CD4-positive, alpha-beta T cell treated with Interleukin-15 for 1 hour (primary cell): ENCODE measurements around the gene APOBR.
A peak's percentile ranks its signal among the peaks of the same experiment; 100 is the strongest.
"Not testable (repeated sequence)": the region's sequence is repeated elsewhere in the genome, so short reads cannot be mapped to it uniquely, and the experiment has no call there.

Source experiments
- DNase-seq: peaks from one replicate; pipeline ENCODE4 v3.0.0-alpha.2; 2020

APOBR gene

GRCh38 chr16:28494121-28494851, at the start of gene APOBR:
TSS of gene APOBR (plus strand) at chr16:28494643. CDS start at chr16:28494682, 39 bp downstream.
- DNase-seq = peak; percentile 93

- DNase-seq = not testable (repeated sequence)
These were observed 48.1 kb upstream of the APOBR start for GRCh38 chr16:28446388-28446787.

DNA sequence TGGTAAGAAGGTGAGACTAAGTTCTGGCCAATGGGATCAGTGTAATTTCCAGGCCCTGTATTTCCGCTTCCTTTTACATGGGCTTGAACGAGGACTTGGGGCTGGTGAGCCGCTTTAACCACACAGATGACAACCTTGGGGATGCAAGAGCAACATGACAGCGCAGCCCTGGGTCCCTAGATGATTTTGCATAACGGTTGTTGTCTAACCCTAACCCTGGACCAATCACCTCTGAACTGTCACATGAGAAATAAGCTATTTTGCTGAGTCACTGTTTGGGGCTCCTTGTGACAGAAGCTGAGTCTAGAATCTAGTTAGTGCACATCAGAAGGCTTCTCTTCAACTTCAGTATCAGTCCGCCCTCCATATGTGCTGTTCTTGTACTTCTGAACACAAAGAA, 47.4 kb upstream of the APOBR start:
- DNase-seq = not testable (repeated sequence)

DNA sequence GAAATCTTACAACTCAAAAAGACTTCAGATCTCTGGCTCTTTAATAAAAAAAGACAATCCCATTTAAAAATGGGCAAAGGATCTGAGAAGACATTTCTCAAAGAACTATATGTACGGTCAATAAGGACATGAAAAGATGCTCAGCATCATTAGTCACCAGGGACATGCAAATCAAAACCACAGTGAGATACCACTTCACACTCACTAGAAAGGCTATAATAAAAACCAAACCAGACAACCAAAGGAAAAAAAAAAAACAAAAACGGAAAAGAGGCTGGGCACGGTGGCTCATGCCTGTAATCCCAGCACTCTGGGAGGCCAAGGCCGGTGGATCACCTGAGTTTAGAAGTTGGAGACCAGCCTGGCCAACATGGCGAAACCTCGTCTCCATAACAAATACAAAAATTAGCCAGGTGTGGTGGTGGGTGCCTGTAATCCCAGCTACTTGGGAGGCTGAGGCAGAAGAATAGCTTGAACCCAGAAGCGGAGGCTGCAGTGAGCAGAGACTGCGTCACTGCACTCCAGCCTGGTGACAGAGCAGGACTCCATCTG, 20.7 kb upstream of the APOBR start:
- no peak for DNase-seq

DNA sequence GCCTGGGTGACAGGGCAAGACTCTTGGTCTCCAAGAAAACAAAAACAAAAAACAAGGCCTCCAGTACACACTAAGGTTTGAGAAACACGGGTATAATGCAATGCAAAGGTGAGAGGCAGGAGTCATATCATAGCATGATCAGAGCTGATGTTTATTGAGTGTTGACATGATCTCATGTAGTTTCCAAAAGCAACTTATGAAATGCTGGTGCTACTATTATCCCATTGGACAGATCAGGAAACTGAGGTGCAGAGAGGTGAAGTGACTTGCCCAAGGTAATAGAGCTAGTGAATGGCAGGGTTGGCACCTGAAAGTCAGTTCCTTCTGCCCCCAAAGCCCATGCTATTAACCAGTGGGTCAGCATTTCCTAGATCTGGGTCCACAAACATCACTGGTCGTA, 19.2 kb upstream of the APOBR start:
- no peak for DNase-seq

DNA sequence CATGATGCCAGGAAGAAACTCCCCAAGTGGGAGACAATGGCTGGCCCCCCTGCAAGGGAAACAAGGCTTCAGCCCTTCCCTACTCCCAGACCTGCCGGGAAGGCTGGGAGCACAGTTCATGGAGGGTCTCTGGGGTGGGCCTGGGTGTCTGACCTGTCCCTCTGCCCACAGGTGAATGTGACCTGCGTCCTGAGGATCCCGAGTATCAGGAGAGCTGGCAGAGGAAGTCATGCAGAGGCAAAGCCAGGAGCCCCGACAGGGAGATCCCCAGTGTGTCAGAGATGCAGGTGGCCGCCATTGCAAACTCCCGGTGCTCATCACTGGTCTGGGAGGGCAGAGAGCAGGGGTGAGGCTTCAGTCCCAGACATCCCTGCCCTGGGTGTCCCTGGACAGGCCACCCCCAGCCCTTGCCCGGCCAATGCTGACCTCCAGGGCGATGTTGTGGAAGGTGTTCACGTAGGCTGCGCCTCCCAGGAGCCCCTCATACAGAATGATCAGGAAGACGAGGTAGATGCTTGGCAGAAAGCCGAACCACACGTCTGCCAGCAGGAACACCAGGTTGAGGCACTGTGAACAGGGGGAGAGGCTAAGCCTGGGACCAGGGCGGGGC, 17.0 kb upstream of the APOBR start:
- no peak for DNase-seq

DNA sequence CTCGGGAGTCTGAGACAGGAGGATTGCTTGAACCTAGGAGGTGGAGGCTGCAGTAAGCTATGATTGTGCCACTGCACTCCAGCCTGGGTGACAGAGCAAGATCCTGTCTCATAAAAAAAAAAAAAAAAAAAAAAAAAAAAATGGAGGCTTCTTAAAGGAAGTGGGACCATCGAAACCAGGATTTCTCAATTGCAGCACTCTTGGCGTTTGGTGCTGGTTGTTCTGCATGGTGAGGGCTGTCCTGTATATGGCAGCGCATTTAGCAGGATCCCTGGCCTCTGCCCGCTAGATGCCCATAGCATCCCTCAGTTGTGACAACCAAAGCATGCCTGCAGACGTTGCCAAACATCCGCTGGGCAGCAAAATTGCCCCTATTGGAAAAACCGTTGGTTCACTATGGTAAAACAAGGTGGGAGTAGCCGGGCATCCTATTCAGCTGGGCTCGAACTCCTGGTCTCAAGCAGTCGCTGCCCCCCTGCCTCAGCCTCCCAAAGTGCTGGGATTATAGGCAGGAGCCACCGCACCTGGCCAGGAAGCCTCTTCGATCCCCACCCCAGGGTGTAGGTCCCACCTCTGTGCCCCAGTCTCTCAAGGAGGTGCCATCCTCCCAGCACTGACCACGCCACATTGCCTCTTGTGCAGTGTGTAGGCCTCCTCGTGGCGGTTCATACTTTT, 15.8 kb upstream of the APOBR start:
- DNase-seq = no peak

DNA sequence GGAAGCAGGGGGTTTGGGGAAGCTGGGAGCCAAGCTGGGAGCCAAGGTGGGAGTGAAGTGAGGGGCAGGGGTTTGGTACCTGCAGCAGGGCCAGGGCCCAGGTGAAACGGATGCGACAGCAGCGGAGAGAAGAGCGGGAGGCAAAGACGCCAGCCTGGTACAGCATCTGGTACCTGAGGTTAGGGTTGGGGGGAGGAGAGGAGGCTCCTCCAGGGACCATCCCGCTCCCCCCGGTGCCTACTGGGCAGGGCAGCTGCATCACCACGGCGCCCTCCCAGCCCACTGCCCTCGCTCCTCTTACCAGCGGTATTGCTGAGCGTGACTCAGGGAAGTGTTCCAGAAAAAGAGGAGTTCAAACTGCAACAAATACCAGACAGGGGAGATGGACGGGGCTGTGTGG, 12.4 kb upstream of the APOBR start:
- DNase-seq = no peak

DNA sequence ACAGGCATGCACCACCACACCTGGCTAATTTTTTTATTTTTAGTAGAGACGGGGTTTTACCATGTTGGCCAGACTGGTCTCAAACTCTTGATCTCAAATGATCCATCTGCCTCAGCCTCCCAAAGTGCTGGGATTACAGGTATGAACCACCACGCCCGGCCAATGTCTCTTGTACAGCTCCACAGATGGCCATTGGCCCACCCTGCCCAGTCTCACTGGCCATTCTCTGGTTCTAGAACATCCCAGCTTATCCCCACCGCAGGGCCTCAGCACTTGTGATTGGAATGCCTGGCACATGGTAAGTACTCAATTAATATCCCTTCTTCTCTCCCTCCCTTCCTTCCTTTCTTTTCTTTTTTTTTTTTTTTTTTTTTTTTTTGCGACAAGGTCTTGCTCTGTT, 11.1 kb upstream of the APOBR start:
- not testable (repeated sequence) for DNase-seq

DNA sequence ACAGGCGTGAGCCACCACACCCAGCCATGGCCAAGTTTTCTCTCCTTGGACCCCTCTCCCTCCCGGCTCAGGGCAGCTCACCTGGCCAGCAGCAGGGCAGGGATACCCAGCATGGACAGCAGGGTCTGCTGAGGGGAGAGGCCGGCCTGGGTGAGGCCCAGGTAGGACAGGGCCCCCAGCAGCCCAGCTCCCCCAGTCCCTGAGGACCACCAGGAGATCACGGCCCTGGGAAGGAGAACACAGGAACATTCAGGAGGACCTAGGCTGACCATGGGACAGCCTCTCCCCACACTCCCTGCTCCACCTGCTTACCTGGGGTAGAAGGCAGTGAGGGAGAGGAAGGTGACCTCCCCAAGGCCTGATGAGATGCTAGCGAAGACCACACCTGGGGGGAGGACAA, 8.2 kb upstream of the APOBR start:
- no peak for DNase-seq

DNA sequence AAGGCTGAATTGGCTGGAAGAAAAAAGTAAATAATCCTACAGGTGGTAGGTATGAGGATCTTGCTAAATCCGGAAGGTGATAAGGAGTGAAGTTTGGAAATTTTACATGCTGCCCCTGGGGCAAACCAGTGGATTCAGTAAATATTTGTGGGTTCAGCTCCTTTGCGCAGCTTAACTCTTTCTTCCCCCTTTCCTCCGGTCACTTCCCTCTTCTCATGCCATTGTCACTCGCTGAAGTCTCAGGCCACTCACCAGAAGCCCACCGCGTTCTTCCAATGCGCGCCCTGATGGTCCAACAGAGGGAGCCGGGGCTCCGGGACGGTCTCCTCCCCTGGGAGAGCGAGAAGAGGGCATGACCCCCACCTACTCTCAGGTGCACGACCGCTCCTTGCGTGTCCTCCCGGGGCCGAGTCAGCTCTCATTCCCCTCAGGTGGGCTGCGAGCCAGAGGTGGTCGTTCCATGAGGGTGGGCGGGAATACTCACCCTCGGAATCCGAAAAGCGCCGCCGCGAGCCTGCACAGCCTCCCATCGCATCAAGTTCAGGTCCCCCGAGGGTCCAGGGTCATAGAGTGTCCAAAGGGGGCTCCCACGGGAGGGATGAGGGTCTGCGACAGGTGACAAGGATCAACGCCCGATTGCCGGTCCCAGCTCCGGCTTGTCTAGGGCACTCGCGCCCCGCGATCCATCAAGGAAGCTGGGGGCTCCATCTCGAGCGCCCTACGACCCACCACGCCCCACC, 3.0 kb upstream of the APOBR start:
- DNase-seq = no peak

DNA sequence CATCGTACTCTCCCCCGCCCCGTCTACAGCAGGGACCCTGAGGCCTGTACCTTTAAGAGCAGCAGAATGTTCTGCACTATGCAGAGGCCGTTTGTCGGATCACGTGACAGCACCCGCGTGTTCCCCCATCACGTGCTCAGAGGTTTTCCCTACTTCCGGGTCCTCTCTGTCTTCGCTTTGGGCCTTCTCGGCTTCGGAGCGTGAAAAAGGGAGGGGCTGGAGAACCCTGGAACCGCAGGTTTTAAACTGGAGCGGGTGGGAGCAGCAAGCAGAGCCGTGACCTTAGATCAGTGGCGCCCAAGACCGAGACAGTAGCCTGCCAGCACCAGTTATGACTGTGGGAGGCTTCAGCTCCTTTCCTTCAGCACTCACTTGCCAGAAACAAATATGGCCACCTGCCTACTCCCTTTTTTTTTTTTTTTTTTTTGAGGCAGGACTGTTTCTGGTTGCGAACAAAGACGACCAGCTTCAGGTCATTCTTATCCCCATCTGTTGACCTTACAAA, 2.4 kb upstream of the APOBR start, which contains the start of gene CLN3:
Gene CLN3 (minus strand): TSS at position 105 of the 505 bp plus-strand sequence. CDS start 315 bp downstream, outside the sequence.
- DNase-seq = peak; percentile 92

DNA sequence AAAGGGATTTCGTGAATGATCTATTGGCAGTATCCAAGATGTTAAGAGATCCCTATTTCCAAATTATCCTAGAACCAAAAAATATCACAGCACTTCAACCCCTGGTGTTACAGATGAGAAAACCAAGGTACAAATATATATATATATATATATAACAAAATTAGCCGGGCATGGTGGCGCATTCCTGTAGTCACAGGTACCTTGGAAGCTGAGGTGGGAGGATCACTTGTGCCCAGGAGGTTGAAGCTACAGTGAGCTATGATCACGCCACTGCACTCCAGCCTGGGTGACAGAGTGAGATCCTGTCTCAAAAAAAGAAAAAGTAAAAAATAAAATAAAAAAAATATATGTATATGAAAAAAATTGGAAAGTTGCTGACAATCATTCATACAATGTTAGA, 1.9 kb upstream of the APOBR start:
- DNase-seq = no peak

DNA sequence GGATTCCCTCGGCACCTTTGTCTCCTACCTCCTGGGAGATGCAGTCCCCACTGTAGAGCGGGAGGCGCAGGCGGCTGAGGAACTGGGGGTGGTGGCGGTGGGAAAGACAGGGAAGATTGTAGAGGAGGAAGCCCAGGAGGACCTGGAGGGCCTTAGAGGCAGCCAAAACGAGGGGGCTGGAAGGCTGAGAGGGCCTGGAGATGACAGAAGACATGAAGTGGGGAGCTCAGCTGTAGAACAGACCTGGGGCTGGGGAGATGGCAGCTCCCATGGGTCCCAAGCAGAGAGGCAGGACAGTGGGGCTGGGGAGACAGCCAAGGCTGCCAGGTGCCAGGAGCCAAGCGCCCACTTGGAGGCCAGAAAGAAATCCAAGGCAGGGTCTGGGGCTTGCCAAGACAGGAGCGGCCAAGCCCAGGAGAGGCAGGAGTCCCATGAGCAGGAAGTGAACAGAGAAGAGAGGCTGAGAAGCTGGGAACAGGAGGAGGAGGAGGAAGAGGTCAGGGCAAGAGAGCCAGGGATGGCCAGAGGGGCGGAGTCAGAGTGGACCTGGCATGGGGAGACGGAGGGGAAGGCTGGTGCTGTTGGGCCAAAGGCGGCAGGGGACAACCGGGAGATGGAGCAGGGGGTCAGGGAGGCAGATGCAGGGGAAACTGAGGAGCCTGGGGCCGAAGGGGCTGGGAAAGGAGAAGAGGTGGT, 803 bp downstream of the APOBR start:
- no peak for DNase-seq

- no peak for DNase-seq
These were observed 1.6 kb downstream of the APOBR start for GRCh38 chr16:28495795-28496749.

DNA sequence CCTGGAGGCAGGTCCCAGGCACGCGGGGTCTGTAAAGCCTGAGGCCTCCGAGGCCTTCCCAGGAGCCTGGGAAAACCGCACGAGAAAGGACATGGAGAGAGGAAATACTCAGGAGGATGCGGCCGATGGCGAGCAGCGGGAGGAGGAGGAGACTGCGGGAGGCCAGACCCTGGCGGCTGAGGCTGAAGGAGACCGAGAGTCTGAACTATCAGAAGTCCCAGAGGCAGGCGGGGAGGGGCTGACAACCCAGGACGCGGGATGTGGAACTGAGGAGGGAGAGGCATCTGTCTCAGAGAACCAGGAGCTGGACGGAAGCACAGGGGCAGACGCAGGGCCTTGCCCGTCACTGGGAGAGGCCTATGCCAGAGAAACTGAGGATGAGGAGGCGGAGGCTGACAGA, 2.4 kb downstream of the APOBR start:
- no peak for DNase-seq

DNA sequence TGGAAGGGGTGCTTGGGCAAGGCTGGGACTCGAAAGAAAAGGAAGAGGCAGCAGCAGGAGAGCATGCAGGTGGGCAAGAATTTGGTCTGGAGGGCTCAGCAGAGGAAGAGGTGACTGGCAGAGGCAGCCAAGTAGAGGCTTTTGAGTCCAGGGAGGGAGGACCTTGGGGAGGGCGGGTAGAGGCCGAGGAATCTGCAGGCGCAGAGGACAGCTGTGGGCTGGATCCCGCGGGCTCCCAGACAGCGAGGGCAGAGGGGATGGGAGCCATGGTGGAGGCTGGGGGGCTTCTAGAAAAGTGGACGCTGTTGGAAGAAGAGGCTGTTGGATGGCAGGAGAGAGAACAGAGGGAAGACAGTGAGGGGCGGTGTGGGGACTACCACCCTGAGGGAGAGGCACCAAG, 2.9 kb downstream of the APOBR start:
- DNase-seq = no peak

GRCh38 chr16:28497861-28498599, 3.6 kb downstream of the APOBR start:
- DNase-seq = no peak

- DNase-seq = no peak
These were observed 4.4 kb downstream of the APOBR start for GRCh38 chr16:28498666-28499381.

GRCh38 chr16:28499854-28500253, 5.4 kb downstream of the APOBR start:
- DNase-seq = no peak
